Non-pigmented ciliary epithelial cell (primary cell): ENCODE data around the gene ATP1A2.

Experiments
- DNase-seq: peaks from one replicate; pipeline ENCODE4 v3.0.0-alpha.2; 2010; ENCODE audit warnings: low read depth

ATP1A2 gene

GRCh38 chr1:160085686-160086455, 29.7 kb upstream of the ATP1A2 start:
- DNase-seq, result no peak

- DNase-seq, result no peak
Measured at GRCh38 chr1:160086456-160086892, 29.1 kb upstream of the ATP1A2 start.

- DNase-seq, result no peak
Measured at GRCh38 chr1:160087118-160087662, 28.4 kb upstream of the ATP1A2 start.

GRCh38 chr1:160089883-160090282, 25.7 kb upstream of the ATP1A2 start:
- no peak for DNase-seq

GRCh38 chr1:160090760-160091159, 24.8 kb upstream of the ATP1A2 start:
- no peak for DNase-seq

- no peak for DNase-seq
Measured at GRCh38 chr1:160091666-160092223, 23.8 kb upstream of the ATP1A2 start.

- no peak for DNase-seq
Measured at GRCh38 chr1:160092366-160093068, 23.0 kb upstream of the ATP1A2 start.

- DNase-seq, result no peak
Measured at GRCh38 chr1:160093069-160093395, 22.5 kb upstream of the ATP1A2 start.

GRCh38 chr1:160093624-160094290, 21.8 kb upstream of the ATP1A2 start:
- DNase-seq, result no peak

- no peak for DNase-seq
Measured at GRCh38 chr1:160094291-160094625, 21.3 kb upstream of the ATP1A2 start.

GRCh38 chr1:160094806-160095205, 20.8 kb upstream of the ATP1A2 start:
- DNase-seq, result no peak

GRCh38 chr1:160095382-160096105, 20.0 kb upstream of the ATP1A2 start:
- DNase-seq, result no peak

- DNase-seq, result no peak
Measured at GRCh38 chr1:160096274-160097116, 19.1 kb upstream of the ATP1A2 start.

GRCh38 chr1:160097151-160097910, 18.2 kb upstream of the ATP1A2 start:
- DNase-seq, result no peak

- no peak for DNase-seq
Measured at GRCh38 chr1:160097911-160098851, 17.4 kb upstream of the ATP1A2 start, which contains the start of gene IGSF8. TSS of gene IGSF8 (minus strand) at chr1:160098619. CDS start at chr1:160098472, 147 bp downstream.

GRCh38 chr1:160098852-160099561, 16.6 kb upstream of the ATP1A2 start:
- peak; percentile 55 for DNase-seq

GRCh38 chr1:160099716-160100375, 15.7 kb upstream of the ATP1A2 start:
- no peak for DNase-seq
